ENCODE measurements around the gene PLD1.
A peak's percentile ranks its signal among the peaks of the same experiment; 100 is the strongest.

Gene PLD1

GRCh38 chr3:171653701-171654100, 156.6 kb downstream of the PLD1 start:
- Histone ChIP-seq H3K14ac (ENCODE audit: low read length) (no peak overlapping the region), H3K79me2 (ENCODE audit: control insufficient read depth, insufficient read depth, low read length, poor library complexity) (no peaks in the 10 kb centered on the region), H2AK5ac (ENCODE audit: low read length) (no peak overlapping the region), H3K9me3 (ENCODE audit: insufficient read depth, low read depth, low read length) (no peaks in the 10 kb centered on the region), H3K79me1 (ENCODE audit: low read length) (no peaks in the 10 kb centered on the region), H4K91ac (ENCODE audit: low read depth, low read length) (no peak overlapping the region), H3K27ac (ENCODE audit: low read depth, low read length) (no peak overlapping the region), H3K4me2 (ENCODE audit: low read length) (no peak overlapping the region), H4K12ac (ENCODE audit: low read depth, low read length) (no peak overlapping the region), H2BK5ac (ENCODE audit: low read depth, low read length, poor library complexity) (no peak overlapping the region), H3K23ac (ENCODE audit: low read length) (no peak overlapping the region), H3K9ac (ENCODE audit: low read length) (no peak overlapping the region), H4K8ac (ENCODE audit: low read depth, low read length) (no peak overlapping the region), H3K4ac (ENCODE audit: low read depth, low read length) (no peak overlapping the region), H3K4me3 (ENCODE audit: low read depth, low read length) (no peak overlapping the region), H3K4me1 (ENCODE audit: control insufficient read depth in 1 of 2, insufficient read depth in 2 of 2, low read length in 2 of 2) (no peaks in the 10 kb centered on the region), H3K18ac (ENCODE audit: low read length) (no peak overlapping the region), H3K36me3 (ENCODE audit: control insufficient read depth in 1 of 2, insufficient read depth in 2 of 2, low read length in 2 of 2) (no peaks in the 10 kb centered on the region), H2AFZ (ENCODE audit: insufficient read depth, low read length, poor library complexity) (no peak overlapping the region), H2BK12ac (ENCODE audit: low read length) (no peak overlapping the region), H3K27me3 (ENCODE audit: insufficient read depth, low read length) (no peaks in the 10 kb centered on the region), H2BK120ac (ENCODE audit: insufficient read depth, low read length, poor library complexity) (no peak overlapping the region)
- WGBS (ENCODE audit: extremely low coverage, insufficient coverage, insufficient read length), result no CpG with 5 or more reads among the region's 6 CpGs
- DNase-seq, result no peak

GRCh38 chr3:171652932-171653331, 157.4 kb downstream of the PLD1 start:
- Histone ChIP-seq H2BK120ac (ENCODE audit: insufficient read depth, low read length, poor library complexity) (no peak overlapping the region), H4K12ac (ENCODE audit: low read depth, low read length) (no peak overlapping the region), H3K79me2 (ENCODE audit: control insufficient read depth, insufficient read depth, low read length, poor library complexity) (no peaks in the 10 kb centered on the region), H3K9ac (ENCODE audit: low read length) (no peak overlapping the region), H3K4me3 (ENCODE audit: low read depth, low read length) (no peak overlapping the region), H4K8ac (ENCODE audit: low read depth, low read length) (no peak overlapping the region), H2AFZ (ENCODE audit: insufficient read depth, low read length, poor library complexity) (no peak overlapping the region), H3K27ac (ENCODE audit: low read depth, low read length) (no peak overlapping the region), H3K4me2 (ENCODE audit: low read length) (no peak overlapping the region), H3K23ac (ENCODE audit: low read length) (no peak overlapping the region), H3K27me3 (ENCODE audit: insufficient read depth, low read length) (no peaks in the 10 kb centered on the region), H2BK12ac (ENCODE audit: low read length) (no peak overlapping the region), H2AK5ac (ENCODE audit: low read length) (no peak overlapping the region), H3K9me3 (ENCODE audit: insufficient read depth, low read depth, low read length) (no peaks in the 10 kb centered on the region), H3K18ac (ENCODE audit: low read length) (no peak overlapping the region), H3K4me1 (ENCODE audit: control insufficient read depth in 1 of 2, insufficient read depth in 2 of 2, low read length in 2 of 2) (no peaks in the 10 kb centered on the region), H3K14ac (ENCODE audit: low read length) (no peak overlapping the region), H3K36me3 (ENCODE audit: control insufficient read depth in 1 of 2, insufficient read depth in 2 of 2, low read length in 2 of 2) (no peaks in the 10 kb centered on the region), H4K91ac (ENCODE audit: low read depth, low read length) (no peak overlapping the region), H2BK5ac (ENCODE audit: low read depth, low read length, poor library complexity) (no peak overlapping the region), H3K79me1 (ENCODE audit: low read length) (no peaks in the 10 kb centered on the region), H3K4ac (ENCODE audit: low read depth, low read length) (no peak overlapping the region)
- no CpG with 5 or more reads among the region's 1 CpG for WGBS (ENCODE audit: extremely low coverage, insufficient coverage, insufficient read length)
- DNase-seq, result no peak

- H3K4me1 ChIP-seq (ENCODE audit: control insufficient read depth in 1 of 2, insufficient read depth in 2 of 2, low read length in 2 of 2), result no peaks in the 10 kb centered on the region
- no peaks in the 10 kb centered on the region for H3K9me3 ChIP-seq (ENCODE audit: insufficient read depth, low read depth, low read length)
- no peaks in the 10 kb centered on the region for H3K79me1 ChIP-seq (ENCODE audit: low read length)
- DNase-seq, result peak in 1 of 2 donors; percentile 29
- WGBS (ENCODE audit: extremely low coverage, insufficient coverage, insufficient read length), result no CpG with 5 or more reads among the region's 10 CpGs
- no peak overlapping the region for H3K23ac ChIP-seq (ENCODE audit: low read length)
- no peaks in the 10 kb centered on the region for H3K79me2 ChIP-seq (ENCODE audit: control insufficient read depth, insufficient read depth, low read length, poor library complexity)
- H3K18ac ChIP-seq (ENCODE audit: low read length), result no peak overlapping the region
- no peak overlapping the region for H2BK5ac ChIP-seq (ENCODE audit: low read depth, low read length, poor library complexity)
- H3K9ac ChIP-seq (ENCODE audit: low read length), result no peak overlapping the region
- no peak overlapping the region for H3K14ac ChIP-seq (ENCODE audit: low read length)
- no peak overlapping the region for H2BK12ac ChIP-seq (ENCODE audit: low read length)
- no peak overlapping the region for H2BK120ac ChIP-seq (ENCODE audit: insufficient read depth, low read length, poor library complexity)
- H3K27ac ChIP-seq (ENCODE audit: low read depth, low read length), result no peak overlapping the region
- H4K8ac ChIP-seq (ENCODE audit: low read depth, low read length), result no peak overlapping the region
- H3K4me3 ChIP-seq (ENCODE audit: low read depth, low read length), result no peak overlapping the region
- no peaks in the 10 kb centered on the region for H3K36me3 ChIP-seq (ENCODE audit: control insufficient read depth in 1 of 2, insufficient read depth in 2 of 2, low read length in 2 of 2)
- no peak overlapping the region for H3K4ac ChIP-seq (ENCODE audit: low read depth, low read length)
- H3K4me2 ChIP-seq (ENCODE audit: low read length), result no peak overlapping the region
- no peak overlapping the region for H4K12ac ChIP-seq (ENCODE audit: low read depth, low read length)
- no peak overlapping the region for H2AFZ ChIP-seq (ENCODE audit: insufficient read depth, low read length, poor library complexity)
- no peaks in the 10 kb centered on the region for H3K27me3 ChIP-seq (ENCODE audit: insufficient read depth, low read length)
- H4K91ac ChIP-seq (ENCODE audit: low read depth, low read length), result no peak overlapping the region
- no peak overlapping the region for H2AK5ac ChIP-seq (ENCODE audit: low read length)
Measured at GRCh38 chr3:171649911-171650592, 160.2 kb downstream of the PLD1 start.

GRCh38 chr3:171649267-171649666, 161.0 kb downstream of the PLD1 start:
- Histone ChIP-seq H3K4me1 (ENCODE audit: control insufficient read depth in 1 of 2, insufficient read depth in 2 of 2, low read length in 2 of 2) (no peaks in the 10 kb centered on the region), H3K79me2 (ENCODE audit: control insufficient read depth, insufficient read depth, low read length, poor library complexity) (no peaks in the 10 kb centered on the region), H4K91ac (ENCODE audit: low read depth, low read length) (no peak overlapping the region), H3K27me3 (ENCODE audit: insufficient read depth, low read length) (no peaks in the 10 kb centered on the region), H4K12ac (ENCODE audit: low read depth, low read length) (no peak overlapping the region), H3K14ac (ENCODE audit: low read length) (no peak overlapping the region), H3K4me3 (ENCODE audit: low read depth, low read length) (no peak overlapping the region), H3K9ac (ENCODE audit: low read length) (no peak overlapping the region), H3K4ac (ENCODE audit: low read depth, low read length) (no peak overlapping the region), H3K9me3 (ENCODE audit: insufficient read depth, low read depth, low read length) (no peaks in the 10 kb centered on the region), H4K8ac (ENCODE audit: low read depth, low read length) (no peak overlapping the region), H3K79me1 (ENCODE audit: low read length) (no peaks in the 10 kb centered on the region), H3K4me2 (ENCODE audit: low read length) (no peak overlapping the region), H2AFZ (ENCODE audit: insufficient read depth, low read length, poor library complexity) (no peak overlapping the region), H2BK12ac (ENCODE audit: low read length) (no peak overlapping the region), H2BK120ac (ENCODE audit: insufficient read depth, low read length, poor library complexity) (no peak overlapping the region), H3K27ac (ENCODE audit: low read depth, low read length) (no peak overlapping the region), H3K23ac (ENCODE audit: low read length) (no peak overlapping the region), H2AK5ac (ENCODE audit: low read length) (no peak overlapping the region), H2BK5ac (ENCODE audit: low read depth, low read length, poor library complexity) (no peak overlapping the region), H3K18ac (ENCODE audit: low read length) (no peak overlapping the region), H3K36me3 (ENCODE audit: control insufficient read depth in 1 of 2, insufficient read depth in 2 of 2, low read length in 2 of 2) (no peaks in the 10 kb centered on the region)
- no peak for DNase-seq
- no CpG with 5 or more reads among the region's 4 CpGs for WGBS (ENCODE audit: extremely low coverage, insufficient coverage, insufficient read length)
